ENCODE data around the gene LGALS3.
"Not testable (repeated sequence)": the region's sequence is repeated elsewhere in the genome, so short reads cannot be mapped to it uniquely, and the experiment has no call there.

Gene LGALS3

DNA sequence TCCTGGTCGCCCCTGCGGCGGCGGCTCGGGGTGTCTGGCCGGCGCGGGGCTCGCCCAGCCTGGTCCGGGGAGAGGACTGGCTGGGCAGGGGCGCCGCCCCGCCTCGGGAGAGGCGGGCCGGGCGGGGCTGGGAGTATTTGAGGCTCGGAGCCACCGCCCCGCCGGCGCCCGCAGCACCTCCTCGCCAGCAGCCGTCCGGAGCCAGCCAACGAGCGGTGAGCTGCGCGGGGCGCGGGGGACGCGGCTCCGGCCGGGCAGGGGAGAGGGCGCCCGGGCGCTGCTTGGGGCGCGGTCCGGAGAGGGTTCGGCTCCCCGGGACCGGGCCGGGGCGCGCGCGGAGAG is at the start of gene LGALS3:
LGALS3 (plus strand) TSS at position 167 of the 342 bp plus-strand sequence. CDS start 8,122 bp downstream, outside the sequence.
- Histone ChIP-seq H3K4me3 (ENCODE audit: low read length) (peak within 1 kb of the TSS; percentile 83), H3K27me3 (ENCODE audit: control insufficient read depth, insufficient read depth, low read length) (no peaks in the 10 kb centered on the region), H3K9me3 (ENCODE audit: control insufficient read depth, low read length) (no peaks in the 10 kb centered on the region), H3K4me1 (ENCODE audit: control insufficient read depth, insufficient read depth, low read length) (peaks cover 72% of the 10 kb centered on the region), H3K9ac (ENCODE audit: low read length) (peak within 1 kb of the TSS; percentile 88), H3K36me3 (ENCODE audit: control insufficient read depth, insufficient read depth, low read length) (no peaks in the 10 kb centered on the region)

DNA sequence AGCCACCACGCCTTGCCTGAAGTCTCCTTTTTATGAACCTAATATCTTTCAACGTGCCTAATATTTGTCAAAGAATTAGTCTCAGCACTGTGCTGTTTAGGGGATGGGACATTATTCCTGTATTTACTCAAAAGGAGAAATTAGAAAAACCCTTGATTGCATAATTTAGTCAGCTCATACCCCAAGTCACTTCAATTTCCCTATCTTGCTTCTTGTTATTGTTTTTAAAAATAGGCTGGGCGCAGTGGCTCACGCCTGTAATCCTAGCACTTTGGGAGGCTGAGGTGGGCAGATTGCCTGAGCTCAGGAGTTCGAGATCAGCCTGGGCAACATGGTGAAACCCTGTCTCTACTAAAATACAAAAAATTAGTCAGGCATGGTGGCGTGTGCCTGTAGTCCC is 49.1 kb upstream of the LGALS3 start:
- H3K27me3 ChIP-seq (ENCODE audit: control insufficient read depth, insufficient read depth, low read length); H3K4me3 ChIP-seq (ENCODE audit: low read length); H3K36me3 ChIP-seq (ENCODE audit: control insufficient read depth, insufficient read depth, low read length); H3K9ac ChIP-seq (ENCODE audit: low read length); H3K9me3 ChIP-seq (ENCODE audit: control insufficient read depth, low read length): not testable (repeated sequence)
- peaks cover 13% of the 10 kb centered on the region for H3K4me1 ChIP-seq (ENCODE audit: control insufficient read depth, insufficient read depth, low read length)

- Histone ChIP-seq H3K4me1 (ENCODE audit: control insufficient read depth, insufficient read depth, low read length) (peaks cover 3% of the 10 kb centered on the region), H3K36me3 (ENCODE audit: control insufficient read depth, insufficient read depth, low read length) (no peaks in the 10 kb centered on the region), H3K27me3 (ENCODE audit: control insufficient read depth, insufficient read depth, low read length) (no peaks in the 10 kb centered on the region), H3K9ac (ENCODE audit: low read length) (no peak overlapping the region), H3K9me3 (ENCODE audit: control insufficient read depth, low read length) (no peaks in the 10 kb centered on the region), H3K4me3 (ENCODE audit: low read length) (no peak overlapping the region)
These were observed 44.5 kb upstream of the LGALS3 start for GRCh38 chr14:55084401-55085059.

DNA sequence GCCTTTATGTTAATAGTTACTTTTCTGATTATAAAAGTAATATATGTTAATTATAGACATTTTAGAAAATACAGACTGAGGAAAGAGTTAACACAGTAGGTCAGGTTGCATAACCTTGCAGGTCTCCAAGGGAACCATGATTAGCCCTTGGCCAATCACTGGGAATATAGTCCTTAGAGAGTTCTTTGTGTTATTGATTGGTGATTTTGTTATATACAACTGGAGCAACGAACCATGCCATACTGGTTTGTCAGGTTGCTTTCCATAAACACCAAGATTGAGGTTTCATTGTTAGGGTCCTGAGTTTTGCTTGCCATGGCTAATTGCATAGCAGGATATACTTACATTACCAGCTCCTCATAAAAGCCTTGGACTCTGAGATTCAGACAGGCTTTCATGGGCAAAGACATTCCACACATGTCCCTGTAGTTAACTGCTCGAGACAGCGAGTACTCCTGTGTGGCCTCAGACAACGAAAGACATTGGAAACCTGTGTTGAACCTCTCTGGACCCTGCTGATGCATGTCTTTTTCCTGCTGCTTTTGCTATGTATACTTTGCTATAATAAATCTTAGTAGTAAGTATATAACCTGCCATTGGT is 43.9 kb upstream of the LGALS3 start:
- no peaks in the 10 kb centered on the region for H3K27me3 ChIP-seq (ENCODE audit: control insufficient read depth, insufficient read depth, low read length)
- no peak overlapping the region for H3K4me3 ChIP-seq (ENCODE audit: low read length)
- H3K9me3 ChIP-seq (ENCODE audit: control insufficient read depth, low read length), result no peaks in the 10 kb centered on the region
- no peak overlapping the region for H3K9ac ChIP-seq (ENCODE audit: low read length)
- H3K36me3 ChIP-seq (ENCODE audit: control insufficient read depth, insufficient read depth, low read length), result no peaks in the 10 kb centered on the region
- peaks cover 3% of the 10 kb centered on the region for H3K4me1 ChIP-seq (ENCODE audit: control insufficient read depth, insufficient read depth, low read length)

DNA sequence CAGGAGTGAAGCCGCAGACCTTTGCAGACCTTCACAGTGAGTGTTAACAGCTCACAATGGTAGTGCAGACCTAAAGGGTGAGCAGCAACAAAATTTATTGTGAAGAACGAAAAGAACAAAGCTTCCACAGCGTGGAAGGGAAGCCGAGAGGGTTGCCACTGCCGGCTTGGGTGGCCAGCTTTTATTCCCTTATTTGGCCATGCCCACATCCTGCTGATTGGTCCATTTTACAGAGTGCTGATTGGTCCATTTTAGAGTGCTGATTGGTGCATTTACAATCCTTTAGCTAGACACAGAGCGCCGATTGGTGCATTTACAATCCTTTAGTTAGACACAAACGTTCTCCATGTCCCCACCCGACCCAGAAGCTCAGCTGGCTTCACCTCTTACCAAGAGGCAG is 42.1 kb upstream of the LGALS3 start:
- peaks cover 3% of the 10 kb centered on the region for H3K4me1 ChIP-seq (ENCODE audit: control insufficient read depth, insufficient read depth, low read length)
- no peak overlapping the region for H3K9ac ChIP-seq (ENCODE audit: low read length)
- no peaks in the 10 kb centered on the region for H3K27me3 ChIP-seq (ENCODE audit: control insufficient read depth, insufficient read depth, low read length)
- no peaks in the 10 kb centered on the region for H3K9me3 ChIP-seq (ENCODE audit: control insufficient read depth, low read length)
- no peaks in the 10 kb centered on the region for H3K36me3 ChIP-seq (ENCODE audit: control insufficient read depth, insufficient read depth, low read length)
- no peak overlapping the region for H3K4me3 ChIP-seq (ENCODE audit: low read length)

DNA sequence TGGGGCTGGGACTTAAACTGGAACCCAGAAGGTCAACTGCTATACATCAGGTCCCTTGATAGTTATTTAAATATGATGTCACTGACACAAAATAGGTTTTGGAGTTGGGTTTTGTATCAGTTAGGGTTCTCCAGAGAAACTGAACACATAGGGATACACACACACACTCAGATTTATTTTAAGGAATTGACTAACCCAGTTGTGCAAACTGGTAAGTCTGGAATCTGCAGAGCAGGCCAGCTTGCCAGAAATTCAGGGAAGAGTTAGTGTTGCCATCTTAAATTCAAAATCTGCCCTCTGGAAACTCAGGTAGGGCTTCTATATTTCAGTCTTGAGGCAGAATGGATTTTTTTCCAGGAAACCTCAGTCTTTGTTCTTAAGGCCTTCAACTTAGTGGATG is 40.7 kb upstream of the LGALS3 start:
- H3K9ac ChIP-seq (ENCODE audit: low read length), result no peak overlapping the region
- H3K27me3 ChIP-seq (ENCODE audit: control insufficient read depth, insufficient read depth, low read length), result no peaks in the 10 kb centered on the region
- H3K36me3 ChIP-seq (ENCODE audit: control insufficient read depth, insufficient read depth, low read length), result no peaks in the 10 kb centered on the region
- no peak overlapping the region for H3K4me3 ChIP-seq (ENCODE audit: low read length)
- H3K4me1 ChIP-seq (ENCODE audit: control insufficient read depth, insufficient read depth, low read length), result peaks cover 7% of the 10 kb centered on the region
- H3K9me3 ChIP-seq (ENCODE audit: control insufficient read depth, low read length), result no peaks in the 10 kb centered on the region

GRCh38 chr14:55092341-55092740 is 36.7 kb upstream of the LGALS3 start:
- Histone ChIP-seq H3K36me3 (ENCODE audit: control insufficient read depth, insufficient read depth, low read length) (no peaks in the 10 kb centered on the region), H3K4me3 (ENCODE audit: low read length) (no peak overlapping the region), H3K9ac (ENCODE audit: low read length) (no peak overlapping the region), H3K9me3 (ENCODE audit: control insufficient read depth, low read length) (no peaks in the 10 kb centered on the region), H3K4me1 (ENCODE audit: control insufficient read depth, insufficient read depth, low read length) (peaks cover 11% of the 10 kb centered on the region), H3K27me3 (ENCODE audit: control insufficient read depth, insufficient read depth, low read length) (no peaks in the 10 kb centered on the region)

- no peaks in the 10 kb centered on the region for H3K9me3 ChIP-seq (ENCODE audit: control insufficient read depth, low read length)
- H3K36me3 ChIP-seq (ENCODE audit: control insufficient read depth, insufficient read depth, low read length), result no peaks in the 10 kb centered on the region
- H3K9ac ChIP-seq (ENCODE audit: low read length), result no peak overlapping the region
- peaks cover 24% of the 10 kb centered on the region for H3K4me1 ChIP-seq (ENCODE audit: control insufficient read depth, insufficient read depth, low read length)
- H3K27me3 ChIP-seq (ENCODE audit: control insufficient read depth, insufficient read depth, low read length), result no peaks in the 10 kb centered on the region
- H3K4me3 ChIP-seq (ENCODE audit: low read length), result no peak overlapping the region
These were observed 34.5 kb upstream of the LGALS3 start for GRCh38 chr14:55094292-55095157.

DNA sequence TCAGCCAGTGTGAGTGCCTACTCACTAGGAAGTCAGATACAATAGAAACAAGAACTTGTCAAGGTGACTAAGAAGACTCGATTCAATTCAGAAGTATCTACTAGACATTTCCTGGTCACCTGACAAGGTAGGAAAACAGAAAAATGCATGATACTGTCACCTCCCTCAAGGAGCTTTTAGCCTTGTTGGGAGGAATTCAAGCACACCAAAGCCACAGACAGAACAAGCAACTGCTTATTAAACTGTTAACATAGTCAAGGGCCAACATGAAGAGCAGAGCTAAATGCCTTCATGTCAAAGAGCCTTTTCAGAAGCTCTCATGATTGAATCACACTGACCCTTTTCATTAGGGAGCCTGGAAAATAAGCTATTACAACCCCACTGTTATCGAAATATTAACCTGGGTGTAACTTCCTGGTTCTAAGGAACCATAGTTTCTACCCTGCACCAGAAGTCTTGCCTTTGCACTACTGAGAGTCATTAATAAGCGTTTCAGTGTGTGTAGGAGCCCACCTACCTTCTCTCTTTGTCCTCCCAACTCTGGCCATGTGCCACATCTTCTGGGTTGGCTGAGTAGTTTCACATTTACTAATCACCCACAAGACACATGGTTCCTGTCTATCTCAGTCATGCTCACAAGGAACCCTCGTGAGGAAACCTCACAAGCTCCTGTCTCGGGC is 31.0 kb upstream of the LGALS3 start:
- Histone ChIP-seq H3K9ac (ENCODE audit: low read length) (peak overlapping the region; percentile 38), H3K4me3 (ENCODE audit: low read length) (no peak overlapping the region), H3K27me3 (ENCODE audit: control insufficient read depth, insufficient read depth, low read length) (no peaks in the 10 kb centered on the region), H3K4me1 (ENCODE audit: control insufficient read depth, insufficient read depth, low read length) (peaks cover 37% of the 10 kb centered on the region), H3K36me3 (ENCODE audit: control insufficient read depth, insufficient read depth, low read length) (no peaks in the 10 kb centered on the region), H3K9me3 (ENCODE audit: control insufficient read depth, low read length) (no peaks in the 10 kb centered on the region)

DNA sequence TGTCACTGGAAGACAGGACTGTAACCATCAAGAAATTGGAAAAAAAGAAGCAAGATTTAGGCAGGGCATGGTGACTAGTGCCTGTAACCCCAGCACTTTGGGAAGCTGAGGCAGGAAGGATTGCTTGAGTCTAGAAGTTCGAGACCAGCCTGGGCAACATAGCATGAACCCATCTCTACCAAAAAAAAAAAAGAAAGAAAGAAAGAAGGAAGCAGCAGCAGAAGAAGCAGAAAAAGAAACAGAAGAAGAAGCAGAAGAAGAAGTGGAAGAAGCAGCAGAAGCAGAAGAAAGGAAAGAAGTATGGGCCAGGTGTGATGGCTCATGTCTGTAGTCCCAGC is 30.5 kb upstream of the LGALS3 start:
- Histone ChIP-seq H3K27me3 (ENCODE audit: control insufficient read depth, insufficient read depth, low read length) (no peaks in the 10 kb centered on the region), H3K4me3 (ENCODE audit: low read length) (no peak overlapping the region), H3K9ac (ENCODE audit: low read length) (peak overlapping the region; percentile 38), H3K36me3 (ENCODE audit: control insufficient read depth, insufficient read depth, low read length) (no peaks in the 10 kb centered on the region), H3K9me3 (ENCODE audit: control insufficient read depth, low read length) (no peaks in the 10 kb centered on the region), H3K4me1 (ENCODE audit: control insufficient read depth, insufficient read depth, low read length) (peaks cover 39% of the 10 kb centered on the region)

- Histone ChIP-seq H3K4me3 (ENCODE audit: low read length) (no peak overlapping the region), H3K27me3 (ENCODE audit: control insufficient read depth, insufficient read depth, low read length) (no peaks in the 10 kb centered on the region), H3K9ac (ENCODE audit: low read length) (no peak overlapping the region), H3K36me3 (ENCODE audit: control insufficient read depth, insufficient read depth, low read length) (no peaks in the 10 kb centered on the region), H3K4me1 (ENCODE audit: control insufficient read depth, insufficient read depth, low read length) (peaks cover 51% of the 10 kb centered on the region), H3K9me3 (ENCODE audit: control insufficient read depth, low read length) (no peaks in the 10 kb centered on the region)
These were observed 29.3 kb upstream of the LGALS3 start for GRCh38 chr14:55099756-55100155.

DNA sequence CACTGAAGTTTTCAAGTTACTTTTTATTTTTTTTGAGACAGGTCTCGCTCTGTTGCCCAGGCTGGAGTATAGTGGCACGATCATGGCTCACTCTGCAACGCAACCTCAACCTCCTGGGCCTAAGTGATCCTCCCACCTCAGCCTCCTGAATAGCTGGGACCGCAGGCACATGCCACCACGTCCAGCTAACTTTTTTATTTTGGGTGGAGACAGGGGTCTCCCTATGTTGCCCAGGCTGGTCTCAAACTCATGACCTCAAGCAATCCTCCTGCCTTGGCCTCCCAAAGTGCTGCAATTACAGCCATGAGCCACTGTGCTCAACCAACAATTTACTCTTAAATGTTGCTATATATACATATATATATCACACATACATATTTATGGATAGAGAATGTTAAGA is 27.4 kb upstream of the LGALS3 start:
- Histone ChIP-seq H3K9me3 (ENCODE audit: control insufficient read depth, low read length) (no peaks in the 10 kb centered on the region), H3K36me3 (ENCODE audit: control insufficient read depth, insufficient read depth, low read length) (no peaks in the 10 kb centered on the region), H3K4me3 (ENCODE audit: low read length) (no peak overlapping the region), H3K27me3 (ENCODE audit: control insufficient read depth, insufficient read depth, low read length) (no peaks in the 10 kb centered on the region), H3K9ac (ENCODE audit: low read length) (no peak overlapping the region), H3K4me1 (ENCODE audit: control insufficient read depth, insufficient read depth, low read length) (peaks cover 51% of the 10 kb centered on the region)
